NCI-H1436 treated with DMSO at 0.1 percent for 48 hours (cell line): ENCODE results near the gene ABAT.
"Not testable (repeated sequence)": the region's sequence is repeated elsewhere in the genome, so short reads cannot be mapped to it uniquely, and the experiment has no call there.

Experiments
- DNase-seq: peaks from one replicate; lab custom pipeline; 2025; lab: John Stamatoyannopoulos, UW

ABAT gene

DNA sequence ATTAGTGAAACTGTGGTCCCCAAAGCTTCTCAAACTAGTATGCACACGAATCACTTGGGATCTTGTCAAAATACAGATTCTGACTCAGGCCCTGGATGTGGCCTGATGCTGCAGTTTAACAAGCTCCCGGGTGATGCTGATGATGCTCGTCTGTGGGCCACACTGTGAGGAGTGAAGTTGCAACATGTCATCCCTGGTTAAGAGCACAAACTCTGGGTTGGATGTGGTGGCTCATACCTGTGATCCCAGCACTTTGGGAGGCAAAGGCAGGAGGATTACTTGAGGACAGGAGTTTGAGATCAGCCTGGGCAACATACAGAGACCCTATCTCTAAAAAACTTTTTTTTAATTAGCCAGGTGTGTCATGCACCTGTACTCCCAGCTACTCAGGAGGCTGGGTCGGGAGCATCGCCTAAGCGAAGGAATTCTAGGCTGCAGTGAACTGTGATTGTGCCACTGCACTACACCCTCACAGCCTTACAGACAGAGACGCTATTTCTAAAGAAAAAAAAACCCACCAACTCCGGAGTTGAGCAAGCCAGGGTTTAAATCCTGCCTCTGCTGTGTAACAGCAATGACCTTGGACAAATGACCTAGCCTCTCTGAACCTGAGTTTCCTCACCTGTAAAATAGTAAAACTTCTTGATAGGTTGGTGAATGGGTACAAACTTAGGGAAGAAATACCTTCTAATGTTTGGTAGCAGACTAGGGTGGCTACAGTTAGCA lies 24.4 kb upstream of the ABAT start:
- DNase-seq: no peak

DNA sequence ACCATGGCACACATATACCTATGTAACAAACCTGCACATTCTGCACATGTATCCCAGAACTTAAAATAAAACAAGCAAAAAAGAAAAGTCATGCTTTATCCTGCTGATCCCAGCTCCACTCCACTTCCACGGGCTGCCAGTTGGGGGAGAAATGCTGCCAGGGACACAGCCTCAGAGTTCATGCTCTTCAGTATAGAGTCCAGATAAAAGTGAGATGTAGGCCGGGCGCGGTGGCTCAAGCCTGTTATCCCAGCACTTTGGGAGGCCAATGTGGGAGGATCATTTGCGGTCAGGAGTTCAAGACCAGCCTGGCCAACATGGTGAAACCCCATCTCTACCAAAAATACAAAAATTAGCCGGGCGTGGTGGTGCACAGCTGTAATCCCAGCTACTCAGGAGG lies 22.5 kb upstream of the ABAT start:
- DNase-seq: not testable (repeated sequence)

DNA sequence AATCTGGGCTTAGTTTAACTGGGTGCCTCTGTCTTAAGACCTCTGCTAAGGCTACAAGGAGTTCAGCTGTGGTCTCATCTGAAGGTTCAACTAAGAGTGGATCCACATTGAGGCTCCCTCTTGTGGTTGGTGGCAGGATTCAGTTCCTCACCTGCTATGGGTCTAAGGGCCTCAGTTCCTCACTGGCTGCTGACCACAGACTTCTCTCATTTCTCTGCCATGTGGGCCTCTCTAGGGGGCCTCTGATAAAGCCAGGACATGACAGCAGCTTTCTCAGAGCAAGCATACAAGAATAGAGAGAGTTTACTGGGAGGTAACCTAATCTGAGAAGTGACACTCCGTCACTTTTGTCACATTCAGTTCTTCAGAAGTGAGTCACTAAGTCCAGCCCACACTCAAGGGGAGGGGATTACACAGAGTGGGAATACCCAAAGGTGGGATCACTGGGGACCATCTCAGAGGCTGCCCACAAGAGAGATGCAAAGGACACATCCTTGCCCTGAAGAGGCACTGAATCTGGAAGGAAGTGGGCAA lies 19.2 kb upstream of the ABAT start:
- DNase-seq: no peak

DNA sequence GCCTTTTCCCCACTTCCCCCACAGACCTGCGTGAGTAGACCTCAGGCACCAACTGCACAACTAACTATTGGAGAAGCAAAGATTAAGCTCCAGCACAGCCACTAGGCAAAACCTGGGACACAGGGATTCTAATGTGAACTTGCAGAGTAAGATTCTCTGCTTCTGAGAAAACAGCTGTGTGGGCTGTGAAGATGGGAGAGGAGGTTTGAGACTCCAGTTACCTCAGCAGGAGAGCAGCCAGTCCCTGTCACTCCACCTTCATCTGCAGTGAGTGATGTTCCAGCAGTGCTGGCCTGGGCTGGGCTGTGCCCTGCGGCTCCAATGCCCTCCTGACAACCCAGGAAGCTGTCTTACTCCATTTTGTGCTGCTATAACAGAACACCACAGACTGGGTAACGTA lies 18.0 kb upstream of the ABAT start:
- DNase-seq: no peak

DNA sequence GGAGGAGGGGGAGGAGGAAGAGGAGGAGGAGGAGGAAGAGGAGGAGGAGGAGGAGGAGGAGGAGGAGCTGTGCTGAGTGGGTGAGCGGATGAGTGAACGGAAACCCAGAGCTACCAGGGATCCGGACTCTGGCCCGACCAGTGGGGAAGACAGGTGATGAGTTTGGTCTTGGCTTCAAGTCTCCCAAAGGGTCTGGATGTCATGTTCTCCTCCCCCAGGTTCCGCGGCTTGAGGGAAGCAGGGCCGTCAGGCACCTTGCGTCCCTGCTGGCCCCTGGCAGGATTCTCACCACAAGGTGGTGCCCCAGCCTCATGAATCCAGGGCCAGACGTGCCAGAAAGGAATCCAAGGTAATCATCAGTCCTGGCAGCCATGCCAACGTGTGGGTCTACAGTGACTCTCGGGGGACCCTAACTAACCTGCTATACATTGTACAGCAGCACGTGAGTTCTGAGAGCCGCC lies 13.5 kb upstream of the ABAT start:
- DNase-seq: no peak

DNA sequence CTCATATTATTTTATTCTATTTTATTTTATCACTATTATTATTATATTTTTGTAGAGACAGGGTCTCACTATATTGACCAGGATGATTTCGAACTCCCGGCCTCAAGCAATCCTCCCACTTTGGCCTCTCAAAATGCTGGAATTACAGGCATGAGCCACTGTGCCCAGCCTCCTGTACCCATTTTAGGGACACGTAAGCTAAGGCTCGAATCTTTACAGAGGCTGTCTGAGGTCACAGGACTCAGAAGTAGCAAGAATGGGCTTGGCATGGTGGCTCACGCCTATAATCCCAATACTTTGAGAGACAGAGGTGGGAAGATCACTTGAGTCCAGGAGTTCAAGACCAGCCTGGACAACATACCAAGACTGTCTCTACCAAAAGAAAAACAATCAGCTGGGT lies 12.7 kb upstream of the ABAT start:
- no peak for DNase-seq

DNA sequence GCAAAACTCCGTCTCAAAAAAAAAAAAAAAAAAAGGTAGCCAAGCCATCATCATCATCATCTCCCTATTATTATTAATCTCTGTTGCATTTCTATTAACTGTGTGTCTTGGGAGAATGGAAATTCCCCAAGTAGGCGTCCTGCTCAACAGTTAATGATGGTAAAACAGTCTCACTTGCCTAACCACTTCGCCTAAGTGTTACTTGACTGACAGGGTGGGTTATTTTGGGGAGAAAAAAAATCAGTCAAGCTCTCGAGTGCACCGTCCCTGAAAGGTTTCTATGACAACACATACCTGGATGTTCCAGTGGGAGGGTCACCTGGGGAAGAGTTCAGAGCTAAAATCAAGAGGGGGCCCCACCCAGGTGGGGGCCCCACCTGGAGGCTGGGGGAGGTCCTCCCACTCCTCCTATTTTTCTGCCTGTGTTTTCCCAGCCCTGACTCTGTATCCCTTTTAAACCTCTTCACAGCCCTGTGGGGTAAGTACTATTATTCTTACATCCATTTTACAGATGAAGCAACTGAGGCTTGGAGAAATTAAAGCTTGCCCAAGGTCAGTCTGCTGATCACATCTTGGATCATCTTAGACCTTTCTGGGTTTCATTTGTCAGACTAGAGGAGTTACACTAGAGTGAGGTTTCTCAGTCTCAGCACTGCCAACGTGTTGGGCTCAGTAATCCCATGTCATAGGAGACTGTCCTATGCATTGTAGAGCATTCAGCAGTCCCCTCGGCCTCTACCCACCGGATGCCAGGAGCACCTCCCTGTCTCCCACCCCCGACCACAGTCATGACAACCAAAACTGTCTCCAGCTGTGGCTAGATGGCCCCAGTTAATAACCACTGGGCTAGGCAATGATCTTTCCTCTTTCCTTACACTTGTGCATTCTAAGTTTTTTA lies 11.0 kb upstream of the ABAT start:
- no peak for DNase-seq

DNA sequence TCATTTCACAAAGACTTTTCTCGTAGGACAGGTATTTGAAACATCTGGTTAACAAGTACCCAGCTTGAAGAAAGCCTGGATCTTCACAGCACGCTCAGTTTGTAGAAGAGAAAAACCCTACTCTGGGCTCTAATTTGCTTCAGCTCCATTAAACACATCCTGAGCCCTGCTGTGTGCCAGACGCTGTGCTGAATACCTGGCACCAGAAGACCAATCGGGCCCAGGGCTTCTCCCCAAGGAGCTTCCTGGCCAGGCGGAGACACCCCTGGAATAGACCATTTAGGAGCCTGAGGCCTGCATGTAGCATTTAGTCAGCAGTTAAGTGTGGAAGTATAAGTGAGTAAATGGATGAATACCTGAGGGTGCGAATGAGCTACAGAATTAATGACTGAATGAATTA lies 8.9 kb upstream of the ABAT start:
- DNase-seq: no peak

DNA sequence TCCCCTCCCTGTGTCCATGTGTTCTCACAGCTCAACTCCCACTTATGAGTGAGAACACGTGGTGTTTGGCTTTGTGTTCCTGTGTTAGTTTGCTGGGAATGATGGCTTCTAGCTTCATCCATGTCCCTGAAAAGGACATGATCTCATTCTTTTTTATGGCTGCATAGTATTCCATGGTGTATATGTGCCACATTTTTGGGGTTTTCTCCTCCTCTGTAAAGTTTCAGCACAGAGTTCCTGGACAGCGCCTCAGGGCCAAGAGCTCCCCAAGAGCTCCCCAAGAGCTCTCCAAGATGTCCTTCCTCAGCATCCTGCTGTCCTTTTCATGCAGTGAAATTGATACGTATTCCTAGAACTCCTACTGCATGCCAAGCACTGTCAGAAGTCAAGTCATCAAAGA lies 6.9 kb upstream of the ABAT start:
- no peak for DNase-seq

DNA sequence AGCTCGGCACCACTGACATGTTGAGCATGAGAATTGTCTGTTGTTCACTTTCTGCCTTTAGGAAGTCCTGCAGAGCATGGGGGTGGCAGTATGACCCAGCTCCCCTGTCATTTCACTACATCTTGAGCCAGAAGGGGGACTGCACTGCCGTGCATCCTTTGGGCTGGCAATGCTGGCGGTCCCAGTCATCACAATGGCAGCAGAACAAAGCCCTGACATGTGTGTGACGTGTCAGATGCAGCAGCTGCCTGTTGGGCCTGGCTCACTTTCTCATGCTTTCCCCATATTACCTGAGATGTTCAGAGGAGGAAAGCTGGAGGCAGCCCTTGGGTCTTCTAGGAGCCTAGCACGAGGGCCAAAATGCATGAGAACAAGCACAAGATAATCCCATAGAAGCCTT lies 6.3 kb upstream of the ABAT start:
- DNase-seq: no peak

DNA sequence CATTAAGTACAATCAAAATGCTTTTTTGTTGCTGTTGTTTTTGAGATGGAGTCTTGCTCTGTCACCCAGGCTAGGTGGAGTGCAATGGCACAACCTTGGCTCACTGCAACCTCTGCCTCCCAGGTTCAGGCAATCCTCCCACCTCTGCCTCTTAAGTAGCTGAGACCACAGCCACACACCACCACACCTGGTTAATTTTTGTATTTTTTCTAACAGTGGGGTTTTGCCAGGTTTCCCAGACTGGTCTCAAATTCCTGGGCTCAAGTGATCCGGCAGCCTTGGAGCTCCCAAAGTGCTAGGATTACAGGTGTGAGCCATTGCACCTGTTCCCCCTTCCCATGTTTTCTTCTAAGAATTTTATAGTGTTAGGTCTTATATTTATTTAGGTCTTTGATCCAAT lies 4.9 kb upstream of the ABAT start:
- DNase-seq: no peak

DNA sequence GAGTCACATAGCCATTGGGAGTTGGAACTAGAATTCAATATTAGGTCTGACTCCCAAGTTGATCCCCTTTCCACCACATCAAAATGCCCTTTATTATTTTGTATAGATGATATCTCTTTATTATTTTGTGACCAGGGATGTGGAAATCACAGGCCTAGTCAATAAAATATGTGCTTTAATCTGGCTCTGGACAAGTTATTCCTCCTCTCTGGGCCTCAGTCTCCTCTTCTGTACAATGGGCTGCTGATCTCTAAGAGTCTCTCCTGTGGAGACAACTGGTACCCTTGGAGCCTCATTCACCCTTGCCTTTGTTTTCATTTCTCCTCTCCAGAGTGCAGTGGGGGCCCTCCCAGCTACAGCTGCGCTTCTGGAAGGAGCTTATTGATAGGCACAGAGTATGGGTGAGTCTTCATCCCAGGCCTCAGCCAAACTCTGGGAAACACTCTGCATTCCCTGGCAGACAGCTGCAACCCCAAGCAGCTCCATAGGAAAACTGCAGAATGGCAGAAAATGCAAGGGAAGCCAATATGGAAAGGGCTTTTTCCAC lies 4.3 kb upstream of the ABAT start:
- no peak for DNase-seq

DNA sequence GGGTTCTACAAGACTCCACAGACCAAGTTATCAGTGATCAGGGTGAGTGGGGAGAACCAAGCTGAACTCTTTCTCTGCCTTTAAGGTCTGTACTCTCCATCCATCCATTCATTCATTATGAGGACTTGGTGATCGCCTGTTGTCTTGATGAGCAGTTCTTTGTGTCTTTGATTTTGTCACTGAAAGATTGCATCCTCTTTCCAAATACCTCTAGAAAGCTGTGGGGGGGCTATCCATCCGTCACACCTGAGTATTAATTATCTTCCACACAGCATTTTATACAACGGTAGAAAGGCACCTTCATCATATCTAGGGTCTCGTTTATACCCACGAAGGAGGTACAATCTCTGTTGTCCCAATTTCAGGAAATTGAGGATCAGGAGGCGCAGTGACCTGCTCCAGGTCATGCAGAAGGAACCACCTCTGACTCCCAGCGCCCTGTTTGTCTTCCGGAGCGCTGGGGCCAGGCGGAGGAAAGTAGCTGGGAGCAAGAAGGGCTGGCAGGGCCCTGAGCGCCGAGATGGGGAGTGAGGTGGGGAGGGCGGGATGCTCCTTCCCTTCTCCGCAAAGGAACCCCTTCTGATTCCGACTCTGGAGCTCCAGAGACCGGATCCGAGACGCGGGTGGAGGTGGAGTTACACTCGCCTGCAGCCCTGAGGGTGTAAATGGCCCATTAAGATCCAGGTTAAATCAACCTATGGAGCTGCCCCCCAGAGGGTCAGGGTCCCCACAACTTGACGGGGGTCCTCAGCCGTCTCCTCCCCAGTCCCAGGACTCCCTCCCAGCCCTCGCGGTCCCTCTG lies 605 bp upstream of the ABAT start:
- DNase-seq: no peak

DNA sequence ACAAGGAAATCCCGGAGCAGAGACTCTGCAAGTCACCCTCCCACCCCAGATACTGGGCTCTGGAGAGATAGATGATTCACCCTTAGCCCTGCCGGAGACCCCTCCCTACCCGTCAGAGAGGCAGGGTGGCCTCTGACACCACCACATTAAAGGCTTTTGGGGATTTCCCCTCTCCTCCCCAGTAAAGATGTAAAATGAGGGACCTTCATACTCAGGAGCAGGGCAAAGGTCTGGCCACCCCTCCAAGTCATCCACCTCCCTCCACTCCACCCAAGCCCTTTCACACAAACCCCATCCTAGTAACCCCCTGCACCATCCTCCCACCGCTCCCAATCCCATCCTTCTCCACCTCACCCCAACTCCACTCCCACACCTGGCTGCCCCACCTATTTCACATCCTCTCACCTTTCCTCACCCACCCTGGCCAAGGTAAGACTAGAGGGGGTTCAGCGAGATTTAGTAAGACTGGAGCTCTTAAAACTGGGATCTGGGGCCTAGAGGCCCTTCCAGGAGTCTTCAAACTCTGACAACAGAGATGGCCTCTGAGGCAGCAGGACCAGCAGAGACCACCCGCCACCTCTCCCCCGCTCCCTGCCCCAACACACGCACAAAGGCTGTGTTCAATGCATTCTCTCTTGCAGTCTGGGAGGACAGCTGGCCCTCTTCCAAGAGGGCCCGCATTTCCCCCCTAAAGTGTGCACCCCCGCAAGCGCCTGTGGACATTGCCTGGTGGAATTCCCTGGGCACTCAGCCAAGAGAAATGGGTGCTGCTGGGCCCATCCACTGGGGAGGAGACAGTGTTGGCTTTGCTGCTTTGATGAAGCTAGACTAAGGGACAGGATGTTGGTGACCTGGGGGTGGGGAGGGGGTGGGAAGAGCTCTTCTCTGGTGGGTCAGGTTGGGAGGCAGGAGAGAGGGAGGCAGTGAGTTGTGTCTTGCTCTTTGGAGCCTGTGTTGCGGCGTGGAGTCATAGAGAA lies 1.1 kb downstream of the ABAT start:
- no peak for DNase-seq

DNA sequence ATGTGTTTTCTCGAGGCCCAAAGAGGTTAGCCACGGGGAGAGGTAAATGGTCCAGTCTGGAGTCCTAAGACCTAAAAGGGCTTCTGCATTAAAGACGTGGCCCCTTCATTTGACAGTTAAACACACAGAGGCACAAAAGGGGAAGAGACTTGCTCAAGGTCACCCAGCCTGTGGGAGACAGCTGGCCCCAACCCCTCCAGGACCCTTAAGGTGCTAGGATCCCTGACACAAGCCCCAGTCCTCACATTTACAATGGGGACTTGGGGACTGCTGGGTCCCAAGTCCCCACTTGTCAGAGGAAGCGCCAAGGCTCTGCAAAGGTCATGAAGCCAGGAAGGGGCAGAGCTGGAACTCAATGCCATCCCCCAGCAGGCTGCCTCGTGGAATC lies 1.7 kb downstream of the ABAT start:
- DNase-seq: no peak

DNA sequence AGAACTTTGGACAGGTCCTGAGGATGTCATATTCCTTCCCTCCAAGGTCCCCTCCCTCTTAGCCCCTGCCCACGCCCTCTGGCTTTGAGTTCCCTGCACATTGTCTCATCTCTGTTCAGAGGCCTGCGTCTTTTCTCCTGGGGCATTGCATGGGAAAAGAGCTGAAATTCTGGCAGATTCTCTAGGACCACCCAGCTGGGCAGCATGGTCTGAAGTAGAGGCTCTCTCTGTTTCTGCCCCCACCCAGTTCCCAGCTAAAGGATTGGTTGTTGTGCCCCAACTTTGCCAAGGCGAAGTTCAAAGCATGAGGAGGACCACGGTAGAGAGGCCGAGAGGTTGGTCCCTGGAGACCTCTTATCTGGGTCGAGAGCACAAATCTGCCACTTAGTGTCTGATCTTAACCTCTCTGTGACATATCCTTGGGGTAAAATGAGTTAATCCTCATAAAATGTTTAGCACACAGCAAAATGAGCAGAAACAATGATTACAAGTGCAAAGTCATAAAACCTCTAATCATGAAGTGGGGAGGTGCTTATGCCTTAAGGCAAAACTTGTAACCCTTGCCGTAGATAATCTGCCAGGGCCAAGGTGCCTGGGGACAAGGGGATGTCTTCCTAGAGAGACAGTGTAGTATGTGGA lies 2.4 kb downstream of the ABAT start:
- DNase-seq: no peak

DNA sequence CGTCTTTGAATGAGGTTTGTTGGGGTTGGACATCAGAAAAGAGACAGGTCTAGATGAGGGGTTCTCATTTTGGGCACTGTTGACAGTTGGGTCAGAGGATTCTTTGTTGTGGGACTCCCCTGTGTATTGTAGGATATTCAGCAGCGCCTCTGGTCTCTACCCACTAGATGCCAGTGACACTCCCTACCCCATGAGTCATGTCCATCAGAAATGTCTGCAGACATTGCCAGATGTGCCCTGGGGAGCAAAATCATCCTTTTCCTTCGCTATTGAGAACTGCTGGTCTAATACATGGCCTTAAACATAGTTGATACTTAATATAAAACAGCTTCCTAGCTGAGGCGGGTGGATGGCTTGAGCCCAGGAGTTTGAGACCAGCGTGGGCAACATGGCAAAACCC lies 3.1 kb downstream of the ABAT start:
- DNase-seq: no peak

DNA sequence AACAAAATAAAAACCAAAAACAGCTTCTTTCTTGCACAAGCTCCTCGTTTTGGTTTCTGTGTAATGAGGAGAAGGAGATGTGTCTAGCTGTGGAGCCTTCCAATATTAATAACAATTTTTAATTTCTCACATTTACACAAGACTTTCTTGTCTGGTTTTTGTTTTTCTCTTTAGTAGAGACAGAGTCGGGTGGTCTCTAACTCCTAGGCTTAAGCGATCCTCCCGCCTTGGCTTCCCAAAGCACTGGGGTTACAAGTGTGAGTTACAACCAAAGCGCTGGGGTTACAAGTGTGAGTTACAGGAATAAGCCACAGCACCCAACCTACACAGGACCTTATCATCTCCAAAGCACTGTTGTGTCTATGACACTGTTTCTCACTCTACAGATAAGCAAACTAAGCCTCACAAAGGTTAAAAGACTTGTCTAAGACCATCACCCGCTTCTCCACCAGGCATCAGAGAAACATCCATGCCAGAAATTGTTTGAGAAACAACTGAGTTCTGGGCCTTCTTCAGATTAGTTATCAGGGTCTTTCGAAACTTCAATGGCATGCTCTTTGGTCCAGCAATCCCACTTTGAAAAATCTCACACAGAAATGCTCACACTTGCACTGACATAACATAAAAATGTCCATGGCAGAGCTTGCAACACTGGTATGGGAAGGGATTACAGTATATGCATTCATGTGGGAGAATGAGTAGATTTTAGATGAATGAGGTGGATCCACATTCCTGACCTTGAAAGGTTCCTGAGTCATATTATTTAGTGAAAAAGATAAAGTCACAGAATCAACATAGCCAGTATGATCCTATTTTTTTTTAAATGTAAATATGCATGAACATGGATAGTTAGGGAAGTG lies 3.9 kb downstream of the ABAT start:
- no peak for DNase-seq

DNA sequence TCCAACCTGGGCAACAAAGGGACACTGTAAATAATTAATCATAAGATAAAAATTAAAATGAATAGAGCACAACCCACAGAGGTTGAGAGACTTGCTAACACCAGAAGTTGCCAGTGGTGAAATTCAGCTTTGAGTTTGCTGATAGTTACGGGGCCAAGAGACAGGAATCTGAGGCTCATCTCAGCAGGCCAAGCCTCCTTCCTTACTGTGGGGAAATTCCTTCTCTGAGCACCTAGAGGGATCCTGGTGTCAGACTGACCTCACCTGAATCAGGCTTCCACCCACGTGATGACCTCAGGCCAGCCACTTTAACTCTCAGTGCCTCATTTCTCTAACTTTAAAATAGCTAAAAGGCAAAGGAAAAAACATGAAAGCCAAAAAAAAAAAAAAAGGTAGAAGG lies 4.7 kb downstream of the ABAT start:
- no peak for DNase-seq
